Endothelial cell of umbilical vein (primary cell): Measurements from ENCODE around the gene AFAP1L2. TPM values are rescaled to one million over a fixed set of nuclear protein-coding genes. Genes with fewer than 3 reads are reported as not detected.

ENCODE experiments used
- BruUV-seq: library from RNA; stranded (reverse); fragments of 400-500 nt; replicated peaks from 2 replicates; lab custom pipeline; 2021; lab: Mats Ljungman, UMichigan
- CTCF ChIA-PET: fragments of 300-600, 350-600 bp; sonication (Branson Sonifier 250); formaldehyde crosslinking; loops from one replicate; lab custom pipeline; 2021; ENCODE audit warnings: antibody characterized with exemption, inconsistent platforms; lab: Charles Lee
- POLR2A ChIA-PET: fragments of 300-600, 350-600 bp; sonication (Branson Sonifier 250); formaldehyde crosslinking; loops from one replicate; lab custom pipeline; 2021; ENCODE audit warnings: antibody characterized with exemption, inconsistent platforms; lab: Charles Lee
- DNase-seq: peaks from one replicate; pipeline ENCODE4 v3.0.0-alpha.2; 2011; ENCODE audit warnings: low read depth, low spot score
- FAIRE-seq: peaks from 2 replicates; lab custom pipeline; 2011; peaks lifted over from hg19 to GRCh38; lab: Jason Lieb, UNC
- H2AFZ ChIP-seq: 2 replicates; pipeline ENCODE4 v1.6.0; 2012; ENCODE audit warnings: low read depth, low read length, control low read depth, inconsistent platforms
- H3K27ac ChIP-seq: 2 replicates; pipeline ENCODE4 v1.5.1; 2011; ENCODE audit warnings: low read depth, mild to moderate bottlenecking, control low read depth, low read length, moderate library complexity; ENCODE audit not compliant: insufficient read depth
- H3K27me3 ChIP-seq, 2 experiments: 2 replicates each; pipeline versions ENCODE4 v1.6.0 to v1.6.1; 2011; ENCODE audit warnings: low read length in 2 of 2, mixed read lengths in 1 of 2; ENCODE audit not compliant: control insufficient read depth in 2 of 2, insufficient read depth in 2 of 2
- H3K36me3 ChIP-seq, 2 experiments: 2 replicates in 1 of 2; 3 replicates in 1 of 2; pipeline ENCODE4 v1.5.1; 2011; ENCODE audit warnings: low read length in 2 of 2, mild to moderate bottlenecking in 1 of 2, moderate library complexity in 1 of 2; ENCODE audit not compliant: control insufficient read depth in 2 of 2, insufficient read depth in 2 of 2; ENCODE audit errors: extremely low read depth in 1 of 2
- H3K4me1 ChIP-seq: 3 replicates; pipeline ENCODE4 v1.5.1; 2011; ENCODE audit warnings: mild to moderate bottlenecking, low read length; ENCODE audit not compliant: control insufficient read depth, insufficient read depth; ENCODE audit errors: extremely low read depth
- H3K4me2 ChIP-seq: 2 replicates; pipeline ENCODE4 v1.6.1; 2011; ENCODE audit warnings: low read length, control low read depth, mixed read lengths; ENCODE audit not compliant: insufficient read depth
- H3K4me3 ChIP-seq, 3 experiments: fragments of 200-600 bp in 1 of 3; sonication (generic), shearing (Covaris generic) in 1 of 3; replicated peaks in 1 of 3; 2 replicates each; pipeline ENCODE4 v1.5.1; 2011 to 2016; ENCODE audit warnings: control low read depth in 3 of 3, low read length in 3 of 3, mild to moderate bottlenecking in 2 of 3, inconsistent platforms in 1 of 3, low read depth in 1 of 3, moderate library complexity in 1 of 3; ENCODE audit not compliant: insufficient read depth in 1 of 3
- H3K79me2 ChIP-seq: 2 replicates; pipeline ENCODE4 v1.6.0; 2012; ENCODE audit warnings: low read length, inconsistent platforms; ENCODE audit not compliant: control insufficient read depth, insufficient read depth
- H3K9ac ChIP-seq: replicated peaks from 2 replicates; pipeline ENCODE3; 2011; ENCODE audit warnings: low read length, control low read depth; ENCODE audit not compliant: insufficient read depth; ENCODE audit errors: extremely low read depth
- H3K9me1 ChIP-seq: replicated peaks from 3 replicates; pipeline ENCODE4 v1.6.0; 2011; ENCODE audit warnings: mild to moderate bottlenecking, low read length; ENCODE audit not compliant: control insufficient read depth, insufficient read depth; ENCODE audit errors: extremely low read depth
- H3K9me3 ChIP-seq: replicated peaks from 2 replicates; pipeline ENCODE4 v1.5.1; 2012; ENCODE audit warnings: low read length, inconsistent platforms; ENCODE audit not compliant: control insufficient read depth, insufficient read depth
- H4K20me1 ChIP-seq: replicated peaks from 2 replicates; pipeline ENCODE3; 2011; ENCODE audit warnings: mild to moderate bottlenecking, low read length; ENCODE audit not compliant: control insufficient read depth, insufficient read depth; ENCODE audit errors: extremely low read depth
- EZH2 ChIP-seq: IDR thresholded peaks from 2 replicates; pipeline ENCODE4 v1.6.1; 2012; ENCODE audit warnings: borderline replicate concordance, low read depth, mild to moderate bottlenecking, moderate library complexity, low read length, inconsistent platforms; ENCODE audit not compliant: severe bottlenecking
- FOS ChIP-seq: IDR thresholded peaks from 2 replicates; pipeline ENCODE4 v1.6.1; 2011; ENCODE audit warnings: mild to moderate bottlenecking, low read length, moderate library complexity, borderline replicate concordance; ENCODE audit not compliant: insufficient read depth
- GATA2 ChIP-seq: IDR thresholded peaks from 2 replicates; pipeline ENCODE4 v1.7.0; 2011; ENCODE audit warnings: low read depth, mild to moderate bottlenecking, moderate library complexity, mixed read lengths, low read length; ENCODE audit not compliant: insufficient read length, insufficient read depth
- JUN ChIP-seq: IDR thresholded peaks from 2 replicates; pipeline ENCODE4 v1.6.1; 2011; ENCODE audit warnings: borderline replicate concordance, low read depth; ENCODE audit not compliant: insufficient read length, insufficient read depth
- MYC ChIP-seq: IDR thresholded peaks from one replicate; pipeline ENCODE4 v1.6.1; 2011; ENCODE audit warnings: mild to moderate bottlenecking, low read depth, low read length
- POLR2A ChIP-seq: IDR thresholded peaks from 2 replicates; pipeline ENCODE4 v1.6.1; 2012; ENCODE audit warnings: low read depth, mild to moderate bottlenecking, control low read depth, low read length
- POLR2AphosphoS5 ChIP-seq: IDR thresholded peaks from 2 replicates; pipeline ENCODE4 v1.6.1; 2012; ENCODE audit warnings: low read depth, mild to moderate bottlenecking, control low read depth, low read length, moderate library complexity; ENCODE audit not compliant: insufficient read depth
- dilution Hi-C: fragments of 300-500 bp; cut with MboI; formaldehyde crosslinking; loops from one replicate; pipeline ENCODE4 v1.15.0; 2019; ENCODE audit warnings: low sequenced_read_pairs; ENCODE audit not compliant: extremely low pct_ligation_motif_present
- intact Hi-C: fragments of 100-400 bp; cut with micrococcal nuclease; formaldehyde crosslinking; loops from one replicate; pipeline ENCODE4 v1.10.0; 2022
- polyA plus RNA-seq, 4 experiments: library from polyadenylated mRNA; depleted of rRNA in 3 of 4; stranded (reverse) in 3 of 4; unstranded in 1 of 4; fragments of >200 nt; gene quantifications; 2 replicates each; pipeline versions ENCODE4 v1.2.1 to v1.2.3, GENCODE V29; 2011 to 2012; ENCODE audit warnings: missing spikeins in 1 of 4
- total RNA-seq: library from RNA; stranded (reverse); gene quantifications from 2 replicates; pipeline ENCODE4 v1.2.3, GENCODE V29; 2021
- TF ChIP-seq, protein P1 (sequence below): IDR thresholded peaks from 2 replicates; pipeline ENCODE4 v1.6.1; 2011; ENCODE audit not compliant: insufficient read depth, insufficient read length
- TF ChIP-seq, protein P2 (sequence below), 2 donors: IDR thresholded peaks; 1 replicate in 1 of 2; 2 replicates in 1 of 2; pipeline ENCODE4 v1.5.1; 2011; ENCODE audit warnings: low read length in 2 of 2, mild to moderate bottlenecking in 2 of 2, moderate library complexity in 2 of 2, control low read depth in 1 of 2, inconsistent platforms in 1 of 2, low read depth in 1 of 2; ENCODE audit not compliant: insufficient read depth in 1 of 2; ENCODE audit errors: extremely low read depth in 1 of 2

Gene AFAP1L2
- total and polyA plus RNA-seq, 2 donors (not counting 3 experiments of a cell fraction or from before 2014, with no cell fraction given): 0.90 to 4.1 TPM

DNA sequence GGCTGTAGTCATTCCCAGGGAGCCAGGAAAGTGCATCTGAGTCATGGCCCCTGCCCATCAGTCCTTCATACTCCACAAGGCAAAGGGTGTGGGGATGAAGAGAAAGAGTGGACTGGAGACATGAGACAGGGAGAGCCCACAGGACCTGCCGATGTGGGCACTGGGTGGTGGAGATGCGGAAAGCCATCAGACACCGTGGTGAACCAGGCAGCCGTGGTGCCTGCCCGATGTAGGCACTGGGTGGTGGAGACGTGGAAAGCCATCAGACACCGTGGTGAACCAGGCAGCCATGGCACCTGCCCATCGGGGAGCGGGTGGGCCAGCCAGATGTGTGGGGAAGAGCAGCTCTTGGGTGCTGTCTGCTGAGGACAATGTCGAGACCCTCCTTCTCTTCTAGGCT is 58.6 kb downstream of the AFAP1L2 start:
- DNase-seq (no peak), FAIRE-seq (no peak)
- Histone ChIP-seq H3K4me3 (no peak overlapping the region), H3K9me1 (no peaks in the 10 kb centered on the region), H3K36me3 (no peaks in the 10 kb centered on the region), H3K27me3 (no peaks in the 10 kb centered on the region), H3K4me1 (peaks cover 2% of the 10 kb centered on the region), H4K20me1 (no peaks in the 10 kb centered on the region), H3K4me2 (no peak overlapping the region), H3K27ac (no peak overlapping the region), H3K9me3 (no peaks in the 10 kb centered on the region), H3K79me2 (no peaks in the 10 kb centered on the region), H3K9ac (no peak overlapping the region), H2AFZ (no peak overlapping the region)
- intact Hi-C loops (no loop called here), dilution Hi-C loops (no loop called here)
- no TSS peak for BruUV-seq
- ChIA-PET CTCF (no interaction called here), POLR2A (no interaction called here)
- no peak for TF ChIP-seq EZH2
- no peak for TF ChIP-seq JUN
- no peak for TF ChIP-seq FOS
- TF ChIP-seq POLR2A: no peak
- TF ChIP-seq, protein P1, sequence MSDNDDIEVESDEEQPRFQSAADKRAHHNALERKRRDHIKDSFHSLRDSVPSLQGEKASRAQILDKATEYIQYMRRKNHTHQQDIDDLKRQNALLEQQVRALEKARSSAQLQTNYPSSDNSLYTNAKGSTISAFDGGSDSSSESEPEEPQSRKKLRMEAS: no peak
- no peak for TF ChIP-seq GATA2
- TF ChIP-seq MYC: no peak
- TF ChIP-seq, protein P2, sequence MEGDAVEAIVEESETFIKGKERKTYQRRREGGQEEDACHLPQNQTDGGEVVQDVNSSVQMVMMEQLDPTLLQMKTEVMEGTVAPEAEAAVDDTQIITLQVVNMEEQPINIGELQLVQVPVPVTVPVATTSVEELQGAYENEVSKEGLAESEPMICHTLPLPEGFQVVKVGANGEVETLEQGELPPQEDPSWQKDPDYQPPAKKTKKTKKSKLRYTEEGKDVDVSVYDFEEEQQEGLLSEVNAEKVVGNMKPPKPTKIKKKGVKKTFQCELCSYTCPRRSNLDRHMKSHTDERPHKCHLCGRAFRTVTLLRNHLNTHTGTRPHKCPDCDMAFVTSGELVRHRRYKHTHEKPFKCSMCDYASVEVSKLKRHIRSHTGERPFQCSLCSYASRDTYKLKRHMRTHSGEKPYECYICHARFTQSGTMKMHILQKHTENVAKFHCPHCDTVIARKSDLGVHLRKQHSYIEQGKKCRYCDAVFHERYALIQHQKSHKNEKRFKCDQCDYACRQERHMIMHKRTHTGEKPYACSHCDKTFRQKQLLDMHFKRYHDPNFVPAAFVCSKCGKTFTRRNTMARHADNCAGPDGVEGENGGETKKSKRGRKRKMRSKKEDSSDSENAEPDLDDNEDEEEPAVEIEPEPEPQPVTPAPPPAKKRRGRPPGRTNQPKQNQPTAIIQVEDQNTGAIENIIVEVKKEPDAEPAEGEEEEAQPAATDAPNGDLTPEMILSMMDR (IDR thresholded peaks at IDR 0.05; ENCODE audit: extremely low read depth in 1 of 2, insufficient read depth in 1 of 2, low read depth in 1 of 2, low read length in 2 of 2): no peak
- no peak for TF ChIP-seq POLR2AphosphoS5
